ENCODE results near the gene VSTM2B. TPM values are rescaled to one million over a fixed set of nuclear protein-coding genes. Genes with fewer than 3 reads are reported as not detected.

Gene VSTM2B
- total RNA-seq, 4 donors from 2014 or later, result not detected

- Histone ChIP-seq H3K4me3 (no peak overlapping the region), H3K27me3 (peaks cover 0 to 29% (median 0%) of the 10 kb centered on the region in 4 donors), H3K9me3 (no peaks in the 10 kb centered on the region), H3K4me1 (no peaks in the 10 kb centered on the region), H3K36me3 (no peaks in the 10 kb centered on the region), H3K27ac (no peak overlapping the region)
- DNase-seq, result no peak
- no peak for TF ChIP-seq POLR2A (IDR thresholded peaks at IDR 0.05)
- TF ChIP-seq, protein P1, sequence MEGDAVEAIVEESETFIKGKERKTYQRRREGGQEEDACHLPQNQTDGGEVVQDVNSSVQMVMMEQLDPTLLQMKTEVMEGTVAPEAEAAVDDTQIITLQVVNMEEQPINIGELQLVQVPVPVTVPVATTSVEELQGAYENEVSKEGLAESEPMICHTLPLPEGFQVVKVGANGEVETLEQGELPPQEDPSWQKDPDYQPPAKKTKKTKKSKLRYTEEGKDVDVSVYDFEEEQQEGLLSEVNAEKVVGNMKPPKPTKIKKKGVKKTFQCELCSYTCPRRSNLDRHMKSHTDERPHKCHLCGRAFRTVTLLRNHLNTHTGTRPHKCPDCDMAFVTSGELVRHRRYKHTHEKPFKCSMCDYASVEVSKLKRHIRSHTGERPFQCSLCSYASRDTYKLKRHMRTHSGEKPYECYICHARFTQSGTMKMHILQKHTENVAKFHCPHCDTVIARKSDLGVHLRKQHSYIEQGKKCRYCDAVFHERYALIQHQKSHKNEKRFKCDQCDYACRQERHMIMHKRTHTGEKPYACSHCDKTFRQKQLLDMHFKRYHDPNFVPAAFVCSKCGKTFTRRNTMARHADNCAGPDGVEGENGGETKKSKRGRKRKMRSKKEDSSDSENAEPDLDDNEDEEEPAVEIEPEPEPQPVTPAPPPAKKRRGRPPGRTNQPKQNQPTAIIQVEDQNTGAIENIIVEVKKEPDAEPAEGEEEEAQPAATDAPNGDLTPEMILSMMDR (IDR thresholded peaks at IDR 0.05), result no peak
- WGBS, 2 donors, result 49 to 58% methylated on average over 12 to 13 of the region's 16 CpGs
- intact Hi-C loops (cut with DNase I), result no loop called here
Measured at GRCh38 chr19:29489172-29489951, 36.4 kb upstream of the VSTM2B start.

DNA sequence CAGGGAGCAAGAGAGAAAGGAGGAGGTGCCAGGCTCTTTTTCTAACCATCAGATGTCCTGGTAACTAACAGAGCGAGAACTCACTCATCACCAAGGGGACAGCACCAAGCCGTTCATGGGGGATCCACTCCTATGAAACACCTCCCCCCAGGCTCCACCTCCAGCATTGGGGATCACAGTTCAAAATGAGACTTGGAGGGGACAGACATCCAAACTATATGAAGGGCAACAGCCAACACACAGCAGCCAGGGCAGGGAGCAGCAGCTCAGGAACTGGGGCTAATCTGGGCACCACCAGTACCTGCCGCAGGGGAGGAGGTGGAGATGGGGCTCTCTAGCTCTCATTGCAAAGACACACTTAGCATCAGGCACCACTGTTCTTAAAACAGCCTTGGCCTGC is 34.3 kb upstream of the VSTM2B start:
- H3K36me3 ChIP-seq, result no peaks in the 10 kb centered on the region
- intact Hi-C loops (cut with DNase I), result no loop called here
- 70 to 77% methylated on average over 1 to 3 of the region's 3 CpGs for WGBS, 2 donors
- no peak overlapping the region for H3K4me3 ChIP-seq
- TF ChIP-seq POLR2A (IDR thresholded peaks at IDR 0.05), result no peak
- TF ChIP-seq, protein P1 (IDR thresholded peaks at IDR 0.05), result no peak
- peaks cover 0 to 20% (median 0%) of the 10 kb centered on the region in 4 donors for H3K27me3 ChIP-seq
- DNase-seq, result no peak
- no peaks in the 10 kb centered on the region for H3K4me1 ChIP-seq
- H3K27ac ChIP-seq, result no peak overlapping the region
- no peaks in the 10 kb centered on the region for H3K9me3 ChIP-seq

GRCh38 chr19:29491995-29492577 is 33.7 kb upstream of the VSTM2B start:
- TF ChIP-seq, protein P1 (IDR thresholded peaks at IDR 0.05), result no peak
- TF ChIP-seq POLR2A (IDR thresholded peaks at IDR 0.05), result no peak
- no peaks in the 10 kb centered on the region for H3K9me3 ChIP-seq
- H3K27ac ChIP-seq, result no peak overlapping the region
- H3K4me1 ChIP-seq, result no peaks in the 10 kb centered on the region
- H3K36me3 ChIP-seq, result no peaks in the 10 kb centered on the region
- intact Hi-C loops (cut with DNase I), result no loop called here
- H3K4me3 ChIP-seq, result no peak overlapping the region
- DNase-seq, result no peak
- peaks cover 0 to 20% (median 0%) of the 10 kb centered on the region in 4 donors for H3K27me3 ChIP-seq
- WGBS, 2 donors, result 34 to 35% methylated on average over 7 of the region's 7 CpGs

DNA sequence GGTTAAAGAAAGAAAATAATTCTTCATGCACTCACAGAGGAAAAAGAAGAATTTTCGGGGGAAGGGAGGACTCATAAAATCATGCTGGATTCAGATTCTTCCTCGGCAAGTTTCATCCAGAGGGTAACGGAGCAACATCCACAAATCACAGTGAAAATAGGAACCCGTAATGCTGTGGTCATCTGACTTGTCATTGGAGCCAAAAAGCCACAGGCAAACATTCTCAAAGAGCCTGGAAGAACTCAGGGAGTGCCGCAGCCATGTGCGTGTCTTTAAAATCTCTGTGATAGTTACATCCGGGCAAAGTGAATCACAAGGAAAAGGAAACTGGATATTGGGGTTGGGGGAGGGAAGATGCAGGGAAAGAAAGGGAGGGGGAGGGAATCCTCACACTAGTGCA is 33.0 kb upstream of the VSTM2B start:
- no peak overlapping the region for H3K4me3 ChIP-seq

DNA sequence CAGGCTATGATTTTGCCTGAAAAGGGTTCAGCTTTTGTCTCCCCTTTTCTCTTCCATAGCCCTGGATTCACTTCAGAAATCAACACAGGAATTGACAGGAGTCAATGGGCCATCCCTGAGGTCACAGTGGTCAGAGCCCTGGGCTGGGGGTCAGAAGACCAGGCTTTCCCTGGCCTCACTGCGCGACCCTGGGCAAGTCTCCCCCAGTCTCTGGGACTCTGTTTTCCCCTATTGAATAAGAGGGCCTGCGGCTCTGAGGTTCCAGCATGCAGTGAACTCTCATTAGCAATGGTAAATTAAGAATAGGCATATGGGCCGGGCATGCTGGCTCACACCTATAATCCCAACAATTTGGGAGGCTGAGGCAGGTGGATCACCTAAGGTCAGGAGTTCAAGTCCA is 30.7 kb upstream of the VSTM2B start:
- H3K27ac ChIP-seq, result no peak overlapping the region
- H3K4me3 ChIP-seq, result no peak overlapping the region
- WGBS, 2 donors, result 80% methylated on average over 1 of the region's 4 CpGs
- H3K27me3 ChIP-seq, result peaks cover 0 to 20% (median 0%) of the 10 kb centered on the region in 4 donors
- no peak for DNase-seq
- H3K4me1 ChIP-seq, result no peaks in the 10 kb centered on the region
- no peaks in the 10 kb centered on the region for H3K9me3 ChIP-seq
- TF ChIP-seq, protein P1 (IDR thresholded peaks at IDR 0.05), result no peak
- TF ChIP-seq POLR2A (IDR thresholded peaks at IDR 0.05), result no peak
- H3K36me3 ChIP-seq, result no peaks in the 10 kb centered on the region
- intact Hi-C loops (cut with DNase I), result no loop called here

More for the DNA sequence above, 33.0 kb upstream of the VSTM2B start:
- no peak overlapping the region for H3K27ac ChIP-seq
- peaks cover 0 to 20% (median 0%) of the 10 kb centered on the region in 4 donors for H3K27me3 ChIP-seq
- no peaks in the 10 kb centered on the region for H3K36me3 ChIP-seq
- no peak for TF ChIP-seq POLR2A (IDR thresholded peaks at IDR 0.05)
- TF ChIP-seq, protein P1 (IDR thresholded peaks at IDR 0.05), result no peak
- no peaks in the 10 kb centered on the region for H3K9me3 ChIP-seq
- WGBS, 2 donors, result 5 to 9% methylated on average over 7 of the region's 7 CpGs
- no peaks in the 10 kb centered on the region for H3K4me1 ChIP-seq
- intact Hi-C loops (cut with DNase I), result no loop called here
- DNase-seq, result no peak
